Left cardiac atrium (tissue), 4 donors: Measurements from ENCODE around the gene ALKBH2. TPM values are rescaled to one million over a fixed set of nuclear protein-coding genes. Genes with fewer than 3 reads are reported as not detected.
A peak's percentile ranks its signal among the peaks of the same experiment; 100 is the strongest.
"Not testable (repeated sequence)": the region's sequence is repeated elsewhere in the genome, so short reads cannot be mapped to it uniquely, and the experiment has no call there.

Experiments
- ATAC-seq, 2 donors: fragments of 200-7000 bp; cut with Tn5 transposase; one replicate each; pipeline ENCODE4 v1.9.1; 2020; ENCODE audit warnings: mild to moderate bottlenecking in 2 of 2, moderate library complexity in 2 of 2
- DNase-seq: peaks from one replicate; pipeline ENCODE4 v3.0.0-alpha.2; 2020
- intact Hi-C, 2 donors: fragments of 100-400 bp; cut with DNase I; formaldehyde crosslinking; loops; one replicate each; pipeline versions ENCODE4 v1.14.1 to v1.15.1; 2022 to 2023
- total RNA-seq, 2 donors: library from RNA; stranded (reverse); fragmentation: NEBNext Ultra II Directional; extraction: Animal tissue kit (Norgen Biotek cat#: 25700); gene quantifications; one replicate each; pipeline ENCODE4 v1.2.1, GENCODE V29; 2021
- donor health status: DM: no; HTN: yes; CAD: no.
- donor health status: DM: no; HTN: yes; CAD: no; lungs with severe emphysema.
- donor health status: DM: yes; HTN: yes; CAD: no.
- donor health status: Dilated cardiomyopathy.

The ALKBH2 gene
- total RNA-seq, 2 donors from 2014 or later: 8.5 to 12.0 TPM

DNA sequence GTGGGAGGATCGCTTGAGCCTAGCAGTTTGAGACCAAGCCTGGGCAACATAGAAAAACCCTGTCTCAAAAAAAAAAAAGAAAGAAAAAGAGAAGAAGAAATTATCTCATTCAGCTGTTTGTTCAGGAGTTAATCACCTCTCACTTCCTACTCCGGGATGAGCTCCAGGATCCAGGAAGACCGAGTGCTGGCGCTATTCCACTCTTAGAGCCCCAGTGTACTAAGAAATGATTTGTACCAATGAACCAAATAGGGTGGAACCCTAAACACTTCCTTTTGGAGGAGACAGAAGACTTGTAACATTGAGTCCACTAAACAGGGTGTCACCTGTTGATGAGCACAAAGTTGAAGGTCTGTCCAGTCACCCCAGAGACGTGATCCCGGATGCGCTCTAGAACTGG is 3.6 kb downstream of the ALKBH2 start:
- intact Hi-C loops: loop anchor here (5.0 to 10.0 kb wide), 3 partner anchors 277 to 527 kb away; partner anchors contain the start of genes ISCU (in 2 of the 2) and SART3 (in 2 of the 2)
- no peak for ATAC-seq
- no peak for DNase-seq

DNA sequence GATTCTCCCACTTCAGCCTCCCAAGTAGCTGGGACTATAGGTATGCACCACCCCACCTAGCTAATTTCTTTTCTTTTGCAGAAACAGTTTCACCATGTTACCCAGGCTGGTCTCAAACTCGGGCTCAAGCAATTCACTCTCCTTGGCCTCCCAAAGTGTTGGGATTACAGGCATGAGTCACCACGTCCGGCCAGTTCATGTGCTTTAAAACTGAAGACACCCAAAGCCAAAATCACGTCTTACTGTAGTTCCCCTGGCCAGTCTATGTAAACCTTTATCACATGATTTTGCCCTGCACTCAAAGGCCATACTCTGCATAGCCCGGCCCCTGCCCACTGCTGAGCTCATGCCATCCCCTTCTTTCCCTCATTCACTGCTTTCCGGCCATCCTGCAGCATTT is 4.5 kb downstream of the ALKBH2 start:
- ATAC-seq (no peak), DNase-seq (no peak)
- intact Hi-C loops: no loop called here

DNA sequence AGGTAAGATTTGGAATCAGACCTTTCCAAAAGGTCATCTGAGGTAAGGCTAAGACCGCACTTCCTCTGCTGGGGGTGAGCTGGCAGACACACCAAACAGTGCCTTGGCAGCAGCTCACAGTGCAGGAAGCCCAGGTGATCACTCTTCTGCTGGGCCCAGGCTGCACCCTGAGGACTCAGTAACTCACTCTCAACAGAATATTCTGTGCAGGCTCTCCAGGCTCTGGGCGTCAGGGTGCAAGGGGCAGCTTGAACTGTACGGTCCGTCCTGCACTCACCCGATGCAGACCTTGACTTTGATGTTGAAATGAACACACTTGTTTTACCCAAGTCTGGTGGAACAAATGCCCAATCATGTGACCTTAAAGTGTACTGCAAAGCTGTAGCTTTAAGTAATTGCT is 6.0 kb downstream of the ALKBH2 start:
- peak in 1 of 2 donors; percentile 38 for ATAC-seq
- intact Hi-C loops: no loop called here
- DNase-seq: no peak

DNA sequence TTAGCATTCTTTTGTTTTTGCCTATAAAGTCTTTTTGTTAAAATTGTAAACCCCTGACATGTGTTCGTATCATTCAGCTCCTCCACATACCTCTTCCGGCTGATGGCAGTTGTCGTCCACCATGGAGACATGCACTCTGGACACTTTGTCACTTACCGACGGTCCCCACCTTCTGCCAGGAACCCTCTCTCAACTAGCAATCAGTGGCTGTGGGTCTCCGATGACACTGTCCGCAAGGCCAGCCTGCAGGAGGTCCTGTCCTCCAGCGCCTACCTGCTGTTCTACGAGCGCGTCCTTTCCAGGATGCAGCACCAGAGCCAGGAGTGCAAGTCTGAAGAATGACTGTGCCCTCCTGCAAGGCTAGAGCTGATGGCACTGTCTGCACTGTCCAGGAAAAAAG is 7.7 kb downstream of the ALKBH2 start:
- intact Hi-C loops: no loop called here
- no peak for ATAC-seq
- no peak for DNase-seq

DNA sequence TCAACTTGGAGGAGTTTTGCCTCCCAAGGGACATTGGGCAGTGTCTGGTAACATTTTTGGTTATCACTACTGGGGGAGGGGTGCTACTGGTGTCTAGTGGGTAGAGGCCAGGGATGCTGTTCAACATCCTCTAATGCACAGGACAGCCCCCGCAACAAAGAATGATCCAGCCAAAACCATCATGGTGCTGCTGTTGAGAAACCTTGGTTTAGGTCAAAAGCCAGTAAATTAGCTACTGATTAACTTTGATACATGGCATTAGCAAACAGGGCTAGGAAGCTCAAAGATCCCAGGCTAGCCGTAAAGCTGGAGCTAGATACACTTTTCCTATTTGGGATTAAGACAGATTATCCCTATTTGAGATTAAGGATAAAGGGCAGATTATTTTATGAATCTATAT is 8.8 kb downstream of the ALKBH2 start:
- intact Hi-C loops: no loop called here
- no peak for ATAC-seq
- DNase-seq: no peak

DNA sequence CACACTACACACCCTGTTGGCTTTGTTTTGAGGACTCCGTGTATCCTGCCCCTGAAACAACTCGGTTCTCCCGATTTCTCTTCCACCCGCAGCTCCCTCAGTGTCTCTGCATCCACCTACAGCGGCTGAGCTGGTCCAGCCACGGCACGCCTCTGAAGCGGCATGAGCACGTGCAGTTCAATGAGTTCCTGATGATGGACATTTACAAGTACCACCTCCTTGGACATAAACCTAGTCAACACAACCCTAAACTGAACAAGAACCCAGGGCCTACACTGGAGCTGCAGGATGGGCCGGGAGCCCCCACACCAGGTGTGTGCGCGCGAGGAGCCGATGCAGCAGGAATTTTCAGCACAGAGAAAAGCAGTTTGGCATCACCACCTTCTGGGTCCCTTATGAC is 10.5 kb downstream of the ALKBH2 start:
- DNase-seq (no peak), ATAC-seq (no peak)
- intact Hi-C loops: no loop called here

DNA sequence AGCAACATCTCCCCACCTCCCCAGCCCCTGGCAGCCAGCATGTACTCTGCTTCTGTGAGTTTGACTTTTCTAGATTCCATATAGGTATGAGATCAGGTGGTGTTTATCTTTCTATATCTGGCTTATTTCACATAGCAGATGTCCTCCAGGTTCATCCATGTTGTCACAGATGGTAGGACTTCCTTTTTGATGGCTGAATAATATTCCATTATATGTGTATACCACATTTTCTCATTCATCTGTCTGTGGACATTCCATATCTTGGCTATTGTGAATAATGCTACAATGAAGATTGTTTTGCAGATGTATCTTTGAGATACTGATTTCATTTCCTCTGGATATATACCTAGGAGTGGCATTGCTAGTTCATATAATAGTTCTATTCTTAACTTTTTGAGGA is 18.4 kb downstream of the ALKBH2 start:
- ATAC-seq (no peak), DNase-seq (no peak)
- intact Hi-C loops: no loop called here

DNA sequence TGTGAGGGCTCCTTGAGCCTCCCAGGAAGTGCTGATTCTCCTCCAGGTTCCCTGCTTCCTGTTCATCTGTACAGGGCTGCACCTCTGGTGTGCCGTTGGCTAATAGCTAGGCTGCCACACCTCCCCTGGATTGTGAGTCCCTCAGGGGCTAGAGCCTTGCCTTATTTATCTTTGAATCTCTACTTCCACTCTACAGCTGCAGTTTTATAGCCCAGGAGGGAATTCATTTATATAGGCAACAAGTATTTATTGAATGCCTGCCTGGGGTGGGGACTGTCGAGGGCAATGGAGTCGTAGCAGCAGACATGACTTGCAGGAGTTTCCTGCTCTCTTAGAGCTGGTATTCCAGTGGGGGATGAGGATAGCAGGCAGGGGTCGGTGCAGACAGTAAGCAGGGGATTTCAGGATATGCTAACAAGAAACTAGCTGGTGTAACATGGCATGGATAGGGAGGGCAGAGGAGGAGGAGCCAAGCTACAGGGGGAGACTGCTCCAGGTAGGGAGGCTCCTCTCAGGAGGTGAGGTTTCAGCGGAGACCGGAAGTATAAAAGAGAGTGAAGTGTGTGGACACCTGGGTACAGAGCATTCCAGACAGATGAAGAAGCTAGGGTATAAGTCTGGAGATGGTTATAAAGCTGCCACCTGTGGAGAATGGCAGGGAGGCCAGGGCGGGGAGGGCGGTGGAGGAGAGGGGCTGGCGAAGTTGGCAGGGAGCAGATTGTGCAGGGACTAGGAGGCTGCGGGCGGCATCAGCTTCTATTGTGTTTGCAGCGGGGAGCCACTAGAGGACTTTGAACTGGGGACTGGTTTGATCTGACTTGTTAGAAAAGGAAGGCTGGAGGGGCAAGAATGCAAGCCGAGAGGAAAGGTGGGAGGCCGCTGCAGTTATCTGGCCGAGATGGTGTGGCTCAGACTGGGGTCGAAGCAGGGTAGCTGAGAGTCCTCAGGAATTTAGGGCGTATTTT is 23.7 kb downstream of the ALKBH2 start:
- intact Hi-C loops: no loop called here
- DNase-seq (no peak), ATAC-seq (no peak)

DNA sequence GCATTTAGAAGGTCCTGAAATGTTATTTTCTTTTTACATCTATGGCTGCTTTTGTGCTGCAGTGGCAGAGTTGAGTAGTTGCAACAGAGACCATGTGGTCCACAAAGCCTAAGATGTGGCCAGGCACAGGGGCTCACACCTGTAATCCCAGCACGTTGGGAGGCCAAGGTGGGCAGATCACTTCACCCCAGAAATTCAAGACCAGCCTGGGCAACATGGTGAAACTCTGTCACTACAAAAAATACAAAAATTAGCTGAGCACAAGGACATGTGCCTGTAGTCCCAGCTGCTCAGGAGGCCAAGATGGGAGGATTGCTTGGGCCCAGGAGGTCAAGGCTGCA is 27.4 kb downstream of the ALKBH2 start:
- no peak for ATAC-seq
- DNase-seq: no peak
- intact Hi-C loops: no loop called here

DNA sequence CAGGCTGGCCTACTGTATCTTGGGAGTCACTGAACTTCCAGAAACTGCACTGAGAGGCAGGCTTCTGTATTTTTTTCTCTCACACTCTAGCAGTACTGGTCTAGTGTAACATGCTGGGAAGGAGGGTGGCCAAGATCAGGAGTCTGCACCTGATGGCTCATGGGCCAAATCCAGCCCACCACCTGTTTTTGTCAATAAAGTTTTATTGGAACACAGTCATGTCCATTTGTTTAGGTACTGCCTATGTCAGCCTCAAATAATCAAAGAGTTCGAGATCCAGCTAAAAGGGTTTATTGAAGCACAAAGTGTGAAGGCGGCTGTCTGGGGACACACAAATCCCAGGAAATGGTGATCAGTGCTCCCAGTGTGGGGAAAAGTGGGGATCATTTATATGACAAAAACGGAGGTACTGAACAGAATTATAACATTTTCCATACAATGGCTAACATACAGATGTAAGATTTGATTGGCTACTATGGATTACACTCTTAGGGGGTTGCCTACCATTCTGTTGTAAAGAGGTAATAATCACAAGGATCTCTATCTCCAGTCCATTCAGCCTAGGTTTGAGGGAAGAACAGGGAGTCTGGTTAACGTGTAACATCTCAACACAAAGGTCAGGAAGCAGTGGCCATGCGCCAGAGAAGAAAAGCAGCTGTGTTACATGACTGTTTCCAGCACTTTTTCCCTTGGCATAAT is 28.0 kb downstream of the ALKBH2 start:
- no peak for DNase-seq
- no peak for ATAC-seq
- intact Hi-C loops: no loop called here

DNA sequence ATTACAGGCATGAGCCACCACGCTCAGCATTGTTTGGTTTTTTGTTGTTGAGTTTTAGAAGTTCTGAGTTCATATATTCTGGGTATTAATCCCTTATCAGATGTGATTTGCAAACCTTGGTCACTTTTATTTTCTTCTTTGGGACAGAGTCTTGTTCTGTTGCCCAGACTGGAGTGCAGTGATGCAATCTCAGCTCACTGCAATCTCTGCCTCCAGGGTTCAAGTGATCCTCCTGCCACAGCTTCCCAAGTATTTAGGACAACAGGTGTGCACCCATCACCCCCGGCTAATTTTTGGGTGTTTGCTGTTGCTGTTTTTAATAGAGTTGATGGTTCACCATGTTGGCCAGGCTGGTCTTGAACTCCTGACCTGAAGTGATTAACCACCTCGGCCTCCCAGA is 29.1 kb downstream of the ALKBH2 start:
- DNase-seq (no peak), ATAC-seq (no peak)
- intact Hi-C loops: no loop called here

DNA sequence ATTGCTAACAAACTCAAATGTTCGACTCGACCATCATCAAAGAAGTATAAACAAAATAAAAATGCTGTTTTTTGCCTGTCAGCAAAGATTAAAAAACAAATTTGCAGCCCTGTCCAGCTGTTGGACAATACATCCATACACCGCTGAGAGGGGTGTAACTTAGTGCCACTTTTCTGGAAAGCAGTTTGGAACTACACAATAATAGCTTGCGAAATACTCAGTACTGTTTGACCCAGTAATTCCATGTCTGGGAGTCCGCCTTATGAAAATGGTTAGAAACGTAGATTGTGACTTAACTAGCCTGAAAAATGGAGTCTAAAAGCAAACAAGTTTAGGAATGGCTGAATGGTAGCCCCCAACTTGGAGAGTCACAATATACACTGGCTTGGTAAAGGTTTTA is 34.5 kb downstream of the ALKBH2 start:
- ATAC-seq: peak in 1 of 2 donors; percentile 47
- no peak for DNase-seq
- intact Hi-C loops: no loop called here

DNA sequence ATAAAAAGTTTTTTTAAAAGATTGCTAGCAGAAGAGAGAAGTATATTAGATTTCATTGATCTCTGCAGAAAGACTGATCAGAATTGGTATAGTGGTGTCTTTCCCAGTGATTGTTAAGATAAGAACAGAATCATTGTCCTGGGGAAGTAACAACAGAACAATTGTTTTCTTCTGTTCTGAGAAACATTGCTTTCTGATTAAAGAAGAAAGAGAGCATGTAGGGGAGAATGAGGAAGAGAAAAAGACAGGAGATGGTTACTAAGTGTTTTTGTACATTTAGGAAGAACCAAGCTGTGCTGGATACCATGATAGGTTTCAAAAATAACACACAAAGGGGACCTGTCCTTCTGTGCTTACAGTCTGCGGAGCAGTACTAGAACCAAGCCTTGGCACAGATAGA is 35.9 kb downstream of the ALKBH2 start:
- intact Hi-C loops: no loop called here
- DNase-seq (no peak), ATAC-seq (no peak)

DNA sequence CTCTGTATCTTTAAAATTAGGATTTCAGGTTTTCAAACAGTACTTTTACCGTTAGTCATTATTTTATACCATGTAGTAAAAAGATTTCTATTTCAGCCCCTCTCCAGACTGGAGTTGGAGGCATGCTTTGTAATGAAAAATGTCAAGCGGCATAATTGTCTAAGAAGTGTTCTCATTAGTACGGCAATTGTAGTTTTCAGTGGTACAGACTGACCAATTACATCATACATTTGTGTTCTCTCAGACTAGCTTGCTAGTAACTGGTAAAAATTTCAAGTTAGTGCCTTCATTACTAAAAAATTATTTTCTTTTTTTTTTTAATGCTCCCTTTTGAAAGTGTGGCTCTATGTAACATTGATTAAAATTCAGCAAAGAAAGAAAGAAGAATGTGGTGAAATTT is 36.4 kb downstream of the ALKBH2 start:
- intact Hi-C loops: no loop called here
- ATAC-seq: no peak

DNA sequence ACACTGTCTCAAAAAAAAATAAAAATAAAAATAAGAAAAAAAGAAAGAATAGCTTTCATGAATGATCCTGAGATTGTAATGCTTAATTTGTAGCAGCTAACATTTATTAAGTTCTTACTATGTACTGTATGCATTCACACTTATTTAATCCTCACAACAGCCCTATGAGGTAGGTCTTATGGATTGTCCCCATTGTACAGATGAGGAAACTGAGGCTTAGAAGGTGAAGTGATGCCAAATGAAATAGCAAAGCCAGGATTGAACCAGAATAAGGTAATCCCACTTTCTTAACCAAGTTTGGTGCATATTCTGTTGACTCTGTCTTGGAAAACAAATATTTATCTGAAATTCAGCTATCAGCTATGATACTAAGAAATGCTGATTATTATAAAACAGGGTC is 38.8 kb downstream of the ALKBH2 start:
- DNase-seq (no peak), ATAC-seq (no peak)
- intact Hi-C loops: no loop called here

More for the DNA sequence above, 36.4 kb downstream of the ALKBH2 start:
- DNase-seq: no peak

DNA sequence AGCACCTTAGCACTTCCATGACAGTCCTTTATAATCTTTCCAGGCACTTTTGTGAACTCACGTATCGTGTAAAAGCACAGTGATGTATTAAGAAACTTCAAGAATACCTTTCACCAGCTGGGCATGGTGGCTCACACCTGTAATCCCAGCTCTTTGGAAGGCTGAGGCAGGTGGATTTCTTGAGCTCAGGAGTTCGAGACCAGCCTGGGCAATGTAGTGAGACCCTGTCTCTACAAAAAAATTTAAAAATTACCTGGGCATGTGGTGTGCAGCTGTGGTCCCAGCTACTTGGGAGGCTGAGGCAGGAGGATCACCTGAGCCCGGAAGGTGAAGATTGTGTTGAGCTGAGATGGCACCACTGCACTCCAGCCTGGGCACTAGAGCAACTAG is 39.2 kb downstream of the ALKBH2 start:
- ATAC-seq: not testable (repeated sequence)

DNA sequence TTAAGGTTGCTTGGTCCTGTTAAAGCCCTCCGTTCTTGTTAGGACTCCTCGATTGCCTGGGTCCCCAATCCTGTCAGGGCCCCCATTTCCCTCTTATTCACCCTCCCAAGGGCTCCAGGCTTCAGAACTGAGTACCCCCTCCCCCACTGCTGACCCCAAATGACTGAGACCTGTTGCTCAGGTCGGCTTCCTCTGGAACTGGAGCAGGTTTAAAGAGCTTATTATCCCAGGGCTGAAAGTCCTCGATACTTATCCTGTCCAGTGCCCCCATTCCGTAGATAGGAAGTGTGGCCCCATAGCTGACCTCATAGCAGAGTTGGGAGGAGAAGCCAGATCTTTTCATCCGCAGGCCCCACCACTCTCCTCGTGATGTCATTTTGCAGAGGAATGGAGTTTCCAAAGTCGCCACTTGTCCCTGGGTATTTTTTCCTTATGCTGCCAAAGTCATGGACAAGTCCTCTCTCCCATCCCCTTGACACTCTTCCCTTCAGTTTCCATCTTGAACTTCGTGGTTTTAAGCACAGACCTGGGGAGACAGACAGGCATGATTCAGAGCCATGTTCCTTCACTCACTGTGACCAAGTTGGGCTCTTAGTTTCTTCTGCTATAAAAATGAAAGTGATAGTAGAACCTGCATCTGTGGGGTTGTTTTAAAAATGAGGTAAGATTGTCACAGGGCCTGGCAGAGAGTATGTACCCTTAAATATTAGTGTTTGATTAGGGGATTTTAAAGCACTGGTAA is 39.7 kb downstream of the ALKBH2 start:
- intact Hi-C loops: no loop called here
- DNase-seq (no peak), ATAC-seq (peak in 1 of 2 donors; percentile 5)

More for the DNA sequence above, 39.2 kb downstream of the ALKBH2 start:
- DNase-seq, intact Hi-C loops: not testable (repeated sequence)

DNA sequence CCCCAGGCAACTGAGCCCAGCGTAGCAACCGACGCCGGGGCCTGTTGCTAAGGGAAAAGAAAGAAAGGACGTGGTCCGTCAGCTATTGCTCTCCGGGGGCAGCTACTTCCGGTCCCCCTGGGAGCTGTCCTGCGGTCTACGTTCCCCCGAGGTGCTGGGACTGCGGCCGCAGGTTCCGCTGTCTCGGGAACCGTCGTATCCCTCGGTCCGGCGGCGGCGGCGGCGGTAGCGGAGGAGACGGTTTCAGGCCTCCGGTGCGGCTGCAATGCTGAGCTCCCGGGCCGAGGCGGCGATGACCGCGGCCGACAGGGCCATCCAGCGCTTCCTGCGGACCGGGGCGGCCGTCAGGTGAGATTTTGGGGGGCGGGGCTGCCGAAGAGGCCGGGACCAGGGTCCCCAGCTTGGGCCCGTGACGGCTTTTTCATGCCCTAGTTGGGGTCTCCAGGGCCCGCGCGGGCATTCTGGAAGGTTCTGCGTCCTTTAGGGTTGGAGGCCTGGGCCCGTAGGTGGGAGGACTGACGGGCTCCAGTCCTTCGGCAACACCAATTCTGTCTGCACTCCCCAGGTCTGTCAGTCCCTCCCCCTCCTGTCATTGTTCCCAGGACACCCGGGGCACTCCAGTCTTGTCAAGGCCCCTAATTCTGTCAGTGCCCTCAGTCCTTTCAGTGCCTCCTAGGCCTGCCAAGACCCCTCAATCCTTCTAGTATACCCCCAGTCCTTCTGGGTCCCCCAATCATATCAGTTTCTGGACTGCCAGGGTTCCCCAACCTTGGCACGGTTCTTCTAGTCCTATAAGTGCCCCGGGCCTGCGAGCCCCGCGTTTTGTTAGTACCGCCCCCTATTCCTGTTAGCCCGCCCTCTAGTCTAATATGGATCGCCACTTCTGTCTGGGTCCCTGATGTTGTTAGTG is 40.6 kb downstream of the ALKBH2 start, which contains the start of gene USP30:
Gene USP30, plus strand, starts transcription at position 163 of the 910 bp plus-strand sequence. Its CDS starts 103 bp downstream, at position 266.
- DNase-seq (peak; percentile 85), ATAC-seq (peak; percentile 97 to 98)
- intact Hi-C loops: no loop called here

DNA sequence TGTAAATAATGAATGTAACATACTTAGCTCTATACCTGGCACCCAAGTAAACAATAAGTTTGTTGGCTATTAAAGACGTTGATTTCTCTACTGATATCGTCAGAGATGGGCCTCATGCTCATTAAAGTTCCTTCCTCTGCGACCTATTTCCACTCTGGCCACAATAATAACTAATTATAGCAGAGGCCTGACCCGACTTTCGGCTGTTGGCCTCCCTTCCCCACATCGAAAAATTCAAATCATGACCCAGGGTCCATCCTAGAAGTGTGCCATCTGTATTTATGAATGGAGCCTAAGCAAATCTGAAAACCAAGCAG is 41.2 kb downstream of the ALKBH2 start:
- ATAC-seq (peak in 1 of 2 donors; percentile 10), DNase-seq (no peak)
- intact Hi-C loops: no loop called here
